ENCODE data around the gene AIMP1.

Gene AIMP1

GRCh38 chr4:106315968-106316772 is at the start of gene AIMP1, which contains the start of gene TBCK:
Gene AIMP1 (plus strand): TSS chr4:106316550. CDS start chr4:106325010, 8,460 bp downstream.
Gene TBCK (minus strand): TSS chr4:106316209. CDS start chr4:106308960, 7,249 bp downstream.
- DNase-seq = peak; percentile 76 to 79

- no peak for DNase-seq
These were observed 47.6 kb upstream of the AIMP1 start for GRCh38 chr4:106268786-106269185.

- no peak for DNase-seq
These were observed 46.6 kb upstream of the AIMP1 start for GRCh38 chr4:106269711-106270110.

- no peak for DNase-seq
These were observed 45.6 kb upstream of the AIMP1 start for GRCh38 chr4:106270736-106271135.

GRCh38 chr4:106273831-106274230 is 42.5 kb upstream of the AIMP1 start:
- DNase-seq = no peak

- DNase-seq = no peak
These were observed 39.1 kb upstream of the AIMP1 start for GRCh38 chr4:106277140-106277675.

- no peak for DNase-seq
These were observed 32.1 kb upstream of the AIMP1 start for GRCh38 chr4:106284227-106284626.

- DNase-seq = no peak
These were observed 29.7 kb upstream of the AIMP1 start for GRCh38 chr4:106286611-106287010.

GRCh38 chr4:106287353-106287969 is 28.9 kb upstream of the AIMP1 start:
- DNase-seq = no peak

GRCh38 chr4:106289737-106290136 is 26.6 kb upstream of the AIMP1 start:
- DNase-seq = no peak

- DNase-seq = no peak
These were observed 24.7 kb upstream of the AIMP1 start for GRCh38 chr4:106291678-106292077.

GRCh38 chr4:106294062-106294461 is 22.3 kb upstream of the AIMP1 start:
- no peak for DNase-seq

GRCh38 chr4:106297245-106298035 is 18.9 kb upstream of the AIMP1 start:
- no peak for DNase-seq

- no peak for DNase-seq
These were observed 16.4 kb upstream of the AIMP1 start for GRCh38 chr4:106299977-106300376.

- no peak for DNase-seq
These were observed 14.8 kb upstream of the AIMP1 start for GRCh38 chr4:106301393-106302061.

GRCh38 chr4:106302062-106302438 is 14.3 kb upstream of the AIMP1 start:
- DNase-seq = no peak

GRCh38 chr4:106303548-106304281 is 12.6 kb upstream of the AIMP1 start:
- DNase-seq = no peak

- no peak for DNase-seq
These were observed 11.7 kb upstream of the AIMP1 start for GRCh38 chr4:106304632-106305031.

GRCh38 chr4:106305435-106306055 is 10.8 kb upstream of the AIMP1 start:
- DNase-seq = no peak

GRCh38 chr4:106306561-106306960 is 9.8 kb upstream of the AIMP1 start:
- no peak for DNase-seq

- DNase-seq = no peak
These were observed 4.0 kb upstream of the AIMP1 start for GRCh38 chr4:106312377-106312776.
